Neural cell (in vitro differentiated cells): ENCODE results near the gene GPER1. TPM values are rescaled to one million over a fixed set of nuclear protein-coding genes. Genes with fewer than 3 reads are reported as not detected.
"Not testable (repeated sequence)": the region's sequence is repeated elsewhere in the genome, so short reads cannot be mapped to it uniquely, and the experiment has no call there.

Experiments used
- H2AFZ ChIP-seq: fragments of 200-600, 300-800 bp; sonication (generic), shearing (Covaris generic); 2 replicates; pipeline ENCODE4 v1.6.0; 2014; ENCODE audit warnings: low read depth, mild to moderate bottlenecking, antibody characterized with exemption, low read length, moderate library complexity
- H3F3A ChIP-seq: fragments of 200-600 bp; shearing (Covaris generic); 2 replicates; pipeline ENCODE4 v1.6.1; 2016; ENCODE audit warnings: mild to moderate bottlenecking, moderate library complexity, mixed read lengths, antibody characterized with exemption, low read length; ENCODE audit not compliant: insufficient read depth, poor library complexity, severe bottlenecking
- H3K27ac ChIP-seq: fragments of 200-600, 300-800 bp; sonication (generic), shearing (Covaris generic); 2 replicates; pipeline ENCODE4 v1.5.1; 2014; ENCODE audit warnings: mild to moderate bottlenecking, low read length, moderate library complexity
- H3K27me3 ChIP-seq: fragments of 300-800, 200-600 bp; sonication (generic), shearing (Covaris generic); 2 replicates; pipeline ENCODE4 v1.6.0; 2014; ENCODE audit warnings: mild to moderate bottlenecking, low read depth, low read length, moderate library complexity; ENCODE audit not compliant: insufficient read depth
- H3K36me3 ChIP-seq: fragments of 300-800, 200-600 bp; sonication (generic), shearing (Covaris generic); 2 replicates; pipeline ENCODE4 v1.5.1; 2014; ENCODE audit warnings: mild to moderate bottlenecking, antibody characterized with exemption, low read length, moderate library complexity; ENCODE audit not compliant: insufficient read depth
- H3K4me2 ChIP-seq: fragments of 300-800, 200-600 bp; sonication (generic), shearing (Covaris generic); 2 replicates; pipeline ENCODE4 v1.6.0; 2014; ENCODE audit warnings: mild to moderate bottlenecking, low read length
- H3K4me3 ChIP-seq: fragments of 300-800, 200-600 bp; sonication (generic), shearing (Covaris generic); 2 replicates; pipeline ENCODE4 v1.5.1; 2014; ENCODE audit warnings: mild to moderate bottlenecking, low read length, moderate library complexity
- H3K79me2 ChIP-seq: fragments of 200-600 bp; shearing (Covaris generic); replicated peaks from 2 replicates; pipeline ENCODE4 v1.6.0; 2014; ENCODE audit warnings: mild to moderate bottlenecking, low read length, moderate library complexity; ENCODE audit not compliant: insufficient read depth
- H3K9ac ChIP-seq: fragments of 300-800, 200-600 bp; sonication (generic), shearing (Covaris generic); 2 replicates; pipeline ENCODE4 v1.6.1; 2016; ENCODE audit warnings: mild to moderate bottlenecking, low read length, mixed read lengths
- H3K9me2 ChIP-seq: fragments of 200-600 bp; shearing (Covaris generic); 2 replicates; pipeline ENCODE4 v1.6.1; 2016; ENCODE audit warnings: mild to moderate bottlenecking, low read length, mixed read lengths; ENCODE audit not compliant: insufficient read depth
- H3K9me3 ChIP-seq: fragments of 200-600, 300-800 bp; sonication (generic), shearing (Covaris generic); 2 replicates; pipeline ENCODE4 v1.6.1; 2016; ENCODE audit warnings: mild to moderate bottlenecking, mixed run types, low read length, moderate library complexity, mixed read lengths
- H4K20me1 ChIP-seq: fragments of 200-600 bp; shearing (Covaris generic); 2 replicates; pipeline ENCODE4 v1.6.1; 2016; ENCODE audit warnings: mild to moderate bottlenecking, mixed run types; ENCODE audit not compliant: insufficient read depth
- EP300 ChIP-seq: fragments of 450-650 bp; conservative IDR thresholded peaks from 2 replicates; pipeline ENCODE4 v1.6.1; 2014; ENCODE audit warnings: antibody characterized with exemption, mild to moderate bottlenecking, moderate library complexity; ENCODE audit not compliant: poor library complexity, severe bottlenecking
- EZH2 ChIP-seq: fragments of 200-600, 300-800 bp; shearing (Covaris generic), sonication (generic); IDR thresholded peaks from 2 replicates; pipeline ENCODE4 v1.6.1; 2014; ENCODE audit warnings: antibody characterized with exemption, low read length, borderline replicate concordance, mild to moderate bottlenecking; ENCODE audit not compliant: insufficient read depth, poor library complexity, severe bottlenecking
- MXI1 ChIP-seq: fragments of 450-650 bp; conservative IDR thresholded peaks from 2 replicates; pipeline ENCODE4 v1.6.1; 2014; ENCODE audit warnings: antibody characterized with exemption, mild to moderate bottlenecking; ENCODE audit not compliant: poor library complexity, severe bottlenecking
- POLR2AphosphoS5 ChIP-seq: IDR thresholded peaks from 2 replicates; pipeline ENCODE4 v1.6.1; 2012
- RAD21 ChIP-seq: fragments of 450-650 bp; conservative IDR thresholded peaks from 2 replicates; pipeline ENCODE4 v1.6.1; 2014; ENCODE audit warnings: antibody characterized with exemption, mild to moderate bottlenecking, moderate library complexity
- SMC3 ChIP-seq: fragments of 450-650 bp; conservative IDR thresholded peaks from 2 replicates; pipeline ENCODE4 v1.6.1; 2014; ENCODE audit warnings: antibody characterized with exemption, mild to moderate bottlenecking, moderate library complexity; ENCODE audit not compliant: poor library complexity
- TAF1 ChIP-seq: IDR thresholded peaks from 2 replicates; pipeline ENCODE4 v1.6.1; 2012; ENCODE audit warnings: low read depth
- polyA plus RNA-seq: library from polyadenylated mRNA; depleted of rRNA; stranded (reverse); fragments of >200 nt; gene quantifications from 2 replicates; pipeline ENCODE4 v1.2.3, GENCODE V29; 2014
- TF ChIP-seq, protein P1 (sequence below): fragments of 450-650 bp; IDR thresholded peaks from 2 replicates; pipeline ENCODE4 v1.5.1; 2014; ENCODE audit warnings: antibody characterized with exemption, mild to moderate bottlenecking, moderate library complexity; ENCODE audit not compliant: poor library complexity, severe bottlenecking
- TF ChIP-seq, protein P2 (sequence below): IDR thresholded peaks from 2 replicates; pipeline ENCODE4 v1.6.1; 2012; ENCODE audit warnings: borderline replicate concordance

GPER1 gene
- polyA plus RNA-seq, 1 donor from 2014 or later: not detected

DNA sequence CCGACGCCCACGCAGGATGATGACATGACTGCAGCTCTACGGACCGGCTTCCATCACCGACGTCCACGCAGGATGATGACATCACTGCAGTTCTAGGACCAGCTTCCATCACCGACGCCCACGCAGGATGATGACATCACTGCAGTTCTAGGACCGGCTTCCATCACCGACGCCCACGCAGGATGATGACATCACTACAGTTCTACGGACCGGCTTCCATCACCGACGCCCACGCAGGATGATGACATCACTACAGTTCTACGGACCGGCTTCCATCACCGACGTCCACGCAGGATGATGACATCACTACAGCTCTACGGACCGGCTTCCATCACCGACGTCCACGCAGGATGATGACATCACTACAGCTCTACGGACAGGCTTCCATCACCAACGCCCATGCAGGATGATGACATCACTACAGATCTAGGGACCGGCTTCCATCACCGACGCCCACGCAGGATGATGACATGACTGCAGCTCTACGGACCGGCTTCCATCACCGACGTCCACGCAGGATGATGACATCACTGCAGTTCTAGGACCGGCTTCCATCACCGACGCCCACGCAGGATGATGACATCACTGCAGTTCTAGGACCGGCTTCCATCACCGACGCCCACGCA is 28.6 kb downstream of the GPER1 start:
- H2AFZ ChIP-seq, H4K20me1 ChIP-seq, H3K9ac ChIP-seq, H3K4me2 ChIP-seq, H3F3A ChIP-seq, H3K36me3 ChIP-seq, H3K27me3 ChIP-seq, H3K4me3 ChIP-seq, H3K9me2 ChIP-seq, H3K9me3 ChIP-seq, H3K27ac ChIP-seq, H3K79me2 ChIP-seq: not testable (repeated sequence)

DNA sequence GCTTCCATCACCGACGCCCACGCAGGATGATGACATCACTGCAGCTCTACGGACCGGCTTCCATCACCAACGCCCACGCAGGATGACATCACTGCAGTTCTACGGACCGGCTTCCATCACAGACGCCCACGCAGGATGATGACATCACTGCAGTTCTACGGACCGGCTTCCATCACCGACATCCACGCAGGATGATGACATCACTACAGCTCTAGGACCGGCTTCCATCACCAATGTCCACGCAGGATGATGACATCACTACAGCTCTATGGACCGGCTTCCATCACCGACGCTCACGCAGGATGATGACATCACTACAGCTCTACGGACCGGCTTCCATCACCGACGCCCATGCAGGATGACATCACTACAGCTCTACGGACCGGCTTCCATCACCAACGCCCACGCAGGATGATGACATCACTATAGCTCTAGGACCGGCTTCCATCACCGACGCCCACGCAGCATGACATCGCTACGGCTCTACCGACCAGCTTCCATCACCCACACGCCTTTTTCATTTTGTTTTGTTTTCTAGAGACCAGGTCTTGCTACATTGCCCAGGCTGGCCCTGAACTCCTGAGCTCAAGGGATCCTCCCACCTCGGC is 29.5 kb downstream of the GPER1 start:
- no peaks in the 10 kb centered on the region for H3K36me3 ChIP-seq
- H3K27me3 ChIP-seq: no peaks in the 10 kb centered on the region
- H2AFZ ChIP-seq: no peak overlapping the region
- H3K79me2 ChIP-seq: no peaks in the 10 kb centered on the region
- H3K4me3 ChIP-seq: no peak overlapping the region
- H3K9me3 ChIP-seq: no peaks in the 10 kb centered on the region
- H3F3A ChIP-seq: no peaks in the 10 kb centered on the region
- no peak for TF ChIP-seq RAD21
- no peak for TF ChIP-seq SMC3
- TF ChIP-seq, protein P1, sequence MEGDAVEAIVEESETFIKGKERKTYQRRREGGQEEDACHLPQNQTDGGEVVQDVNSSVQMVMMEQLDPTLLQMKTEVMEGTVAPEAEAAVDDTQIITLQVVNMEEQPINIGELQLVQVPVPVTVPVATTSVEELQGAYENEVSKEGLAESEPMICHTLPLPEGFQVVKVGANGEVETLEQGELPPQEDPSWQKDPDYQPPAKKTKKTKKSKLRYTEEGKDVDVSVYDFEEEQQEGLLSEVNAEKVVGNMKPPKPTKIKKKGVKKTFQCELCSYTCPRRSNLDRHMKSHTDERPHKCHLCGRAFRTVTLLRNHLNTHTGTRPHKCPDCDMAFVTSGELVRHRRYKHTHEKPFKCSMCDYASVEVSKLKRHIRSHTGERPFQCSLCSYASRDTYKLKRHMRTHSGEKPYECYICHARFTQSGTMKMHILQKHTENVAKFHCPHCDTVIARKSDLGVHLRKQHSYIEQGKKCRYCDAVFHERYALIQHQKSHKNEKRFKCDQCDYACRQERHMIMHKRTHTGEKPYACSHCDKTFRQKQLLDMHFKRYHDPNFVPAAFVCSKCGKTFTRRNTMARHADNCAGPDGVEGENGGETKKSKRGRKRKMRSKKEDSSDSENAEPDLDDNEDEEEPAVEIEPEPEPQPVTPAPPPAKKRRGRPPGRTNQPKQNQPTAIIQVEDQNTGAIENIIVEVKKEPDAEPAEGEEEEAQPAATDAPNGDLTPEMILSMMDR: no peak
- TF ChIP-seq TAF1: no peak
- TF ChIP-seq, protein P2, sequence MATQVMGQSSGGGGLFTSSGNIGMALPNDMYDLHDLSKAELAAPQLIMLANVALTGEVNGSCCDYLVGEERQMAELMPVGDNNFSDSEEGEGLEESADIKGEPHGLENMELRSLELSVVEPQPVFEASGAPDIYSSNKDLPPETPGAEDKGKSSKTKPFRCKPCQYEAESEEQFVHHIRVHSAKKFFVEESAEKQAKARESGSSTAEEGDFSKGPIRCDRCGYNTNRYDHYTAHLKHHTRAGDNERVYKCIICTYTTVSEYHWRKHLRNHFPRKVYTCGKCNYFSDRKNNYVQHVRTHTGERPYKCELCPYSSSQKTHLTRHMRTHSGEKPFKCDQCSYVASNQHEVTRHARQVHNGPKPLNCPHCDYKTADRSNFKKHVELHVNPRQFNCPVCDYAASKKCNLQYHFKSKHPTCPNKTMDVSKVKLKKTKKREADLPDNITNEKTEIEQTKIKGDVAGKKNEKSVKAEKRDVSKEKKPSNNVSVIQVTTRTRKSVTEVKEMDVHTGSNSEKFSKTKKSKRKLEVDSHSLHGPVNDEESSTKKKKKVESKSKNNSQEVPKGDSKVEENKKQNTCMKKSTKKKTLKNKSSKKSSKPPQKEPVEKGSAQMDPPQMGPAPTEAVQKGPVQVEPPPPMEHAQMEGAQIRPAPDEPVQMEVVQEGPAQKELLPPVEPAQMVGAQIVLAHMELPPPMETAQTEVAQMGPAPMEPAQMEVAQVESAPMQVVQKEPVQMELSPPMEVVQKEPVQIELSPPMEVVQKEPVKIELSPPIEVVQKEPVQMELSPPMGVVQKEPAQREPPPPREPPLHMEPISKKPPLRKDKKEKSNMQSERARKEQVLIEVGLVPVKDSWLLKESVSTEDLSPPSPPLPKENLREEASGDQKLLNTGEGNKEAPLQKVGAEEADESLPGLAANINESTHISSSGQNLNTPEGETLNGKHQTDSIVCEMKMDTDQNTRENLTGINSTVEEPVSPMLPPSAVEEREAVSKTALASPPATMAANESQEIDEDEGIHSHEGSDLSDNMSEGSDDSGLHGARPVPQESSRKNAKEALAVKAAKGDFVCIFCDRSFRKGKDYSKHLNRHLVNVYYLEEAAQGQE: no peak
- no peak for TF ChIP-seq MXI1
- H4K20me1 ChIP-seq: no peaks in the 10 kb centered on the region
- no peak overlapping the region for H3K27ac ChIP-seq
- no peaks in the 10 kb centered on the region for H3K9me2 ChIP-seq
- H3K4me2 ChIP-seq: no peak overlapping the region
- no peak overlapping the region for H3K9ac ChIP-seq

DNA sequence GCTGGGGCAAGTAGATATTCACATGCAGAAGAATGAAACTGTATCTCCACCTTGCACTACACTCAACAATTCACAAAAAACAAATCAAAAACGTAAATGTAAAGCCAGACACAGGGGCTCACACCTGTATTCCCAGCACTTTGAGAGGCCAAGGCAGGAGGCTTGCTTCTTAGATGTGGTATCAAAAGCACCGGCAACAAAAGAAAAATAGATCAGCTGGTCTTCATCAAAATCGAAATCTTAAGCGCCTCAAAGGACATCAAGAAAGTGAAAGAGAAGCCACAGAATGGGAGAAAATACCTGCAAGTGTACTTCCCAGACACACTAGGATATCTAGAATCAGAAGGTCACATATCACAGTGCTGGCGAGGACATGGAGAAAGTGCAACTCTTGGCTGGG is 31.3 kb downstream of the GPER1 start:
- Histone ChIP-seq H3K27me3 (no peaks in the 10 kb centered on the region), H3K4me3 (no peak overlapping the region), H3K27ac (no peak overlapping the region), H3K36me3 (no peaks in the 10 kb centered on the region), H2AFZ (no peak overlapping the region), H3F3A (no peaks in the 10 kb centered on the region), H3K79me2 (no peaks in the 10 kb centered on the region), H3K4me2 (no peak overlapping the region), H3K9ac (no peak overlapping the region), H4K20me1 (no peaks in the 10 kb centered on the region), H3K9me2 (no peaks in the 10 kb centered on the region), H3K9me3 (no peaks in the 10 kb centered on the region)
- TF ChIP-seq TAF1 (no peak), RAD21 (no peak), POLR2AphosphoS5 (no peak), MXI1 (no peak), EZH2 (no peak), SMC3 (no peak), EP300 (no peak)
- TF ChIP-seq, protein P1: no peak
- TF ChIP-seq, protein P2: no peak
